NCI-H1930 (cell line): ENCODE data around the gene RPS15.
A peak's percentile ranks its signal among the peaks of the same experiment; 100 is the strongest.
"Not testable (repeated sequence)": the region's sequence is repeated elsewhere in the genome, so short reads cannot be mapped to it uniquely, and the experiment has no call there.

Experiments used
- DNase-seq, 2 experiments: peaks; one replicate each; lab custom pipeline; 2025; lab: John Stamatoyannopoulos, UW

Gene RPS15

DNA sequence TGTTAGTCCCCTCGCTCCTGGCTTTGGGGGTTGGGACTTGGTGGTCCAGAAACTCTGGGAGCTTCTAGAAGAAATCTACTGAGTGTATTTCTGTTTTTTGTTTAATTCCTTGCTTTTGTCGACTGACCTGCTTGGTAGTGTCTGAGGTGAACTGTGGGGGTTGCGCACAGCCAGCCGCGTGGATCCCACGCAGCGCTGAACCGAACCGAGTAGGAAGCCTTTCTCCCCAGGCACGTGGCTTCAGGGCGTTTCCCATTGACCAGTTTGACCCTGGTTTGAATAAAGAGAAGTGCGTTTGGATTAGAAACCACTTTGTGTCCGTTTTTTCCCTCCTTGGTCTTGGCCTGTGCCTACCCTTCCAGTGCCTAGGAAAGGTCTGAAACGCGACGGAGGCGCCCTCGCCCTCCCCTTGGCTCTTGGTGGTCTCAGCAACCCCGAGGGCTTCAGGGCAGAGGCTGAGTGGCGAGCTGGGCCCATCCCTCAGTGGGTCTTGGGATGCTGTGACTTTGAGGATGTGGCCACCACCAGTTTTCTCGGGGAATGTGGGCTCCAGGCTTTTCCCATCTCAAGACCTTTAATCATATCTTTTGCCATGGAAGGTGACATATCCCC lies 2.7 kb upstream of the RPS15 start:
- no peak for DNase-seq

- no peak for DNase-seq
Measured at GRCh38 chr19:1437609-1438008, 587 bp upstream of the RPS15 start.

DNA sequence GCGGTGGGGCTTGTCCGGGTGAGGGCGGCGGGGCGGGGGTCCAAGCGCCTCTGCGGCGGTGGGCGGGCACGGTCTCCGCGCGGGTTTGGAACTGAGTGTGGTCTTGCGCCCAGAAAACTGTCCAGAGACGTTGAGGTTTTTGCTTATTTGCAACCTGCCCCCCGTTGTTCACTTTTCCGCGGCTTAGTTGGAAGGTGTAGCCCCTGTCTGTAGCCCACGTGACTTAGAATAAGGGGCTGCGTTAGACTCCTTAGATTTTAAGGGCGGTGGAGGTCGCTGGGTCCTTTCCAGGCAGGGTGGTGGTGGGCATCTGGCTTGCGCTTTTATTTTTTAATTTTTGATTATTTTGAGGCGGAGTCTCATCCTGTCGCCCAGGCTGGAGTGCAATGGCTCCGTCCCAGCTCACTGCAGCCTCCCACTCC lies 748 bp downstream of the RPS15 start:
- DNase-seq, result no peak

DNA sequence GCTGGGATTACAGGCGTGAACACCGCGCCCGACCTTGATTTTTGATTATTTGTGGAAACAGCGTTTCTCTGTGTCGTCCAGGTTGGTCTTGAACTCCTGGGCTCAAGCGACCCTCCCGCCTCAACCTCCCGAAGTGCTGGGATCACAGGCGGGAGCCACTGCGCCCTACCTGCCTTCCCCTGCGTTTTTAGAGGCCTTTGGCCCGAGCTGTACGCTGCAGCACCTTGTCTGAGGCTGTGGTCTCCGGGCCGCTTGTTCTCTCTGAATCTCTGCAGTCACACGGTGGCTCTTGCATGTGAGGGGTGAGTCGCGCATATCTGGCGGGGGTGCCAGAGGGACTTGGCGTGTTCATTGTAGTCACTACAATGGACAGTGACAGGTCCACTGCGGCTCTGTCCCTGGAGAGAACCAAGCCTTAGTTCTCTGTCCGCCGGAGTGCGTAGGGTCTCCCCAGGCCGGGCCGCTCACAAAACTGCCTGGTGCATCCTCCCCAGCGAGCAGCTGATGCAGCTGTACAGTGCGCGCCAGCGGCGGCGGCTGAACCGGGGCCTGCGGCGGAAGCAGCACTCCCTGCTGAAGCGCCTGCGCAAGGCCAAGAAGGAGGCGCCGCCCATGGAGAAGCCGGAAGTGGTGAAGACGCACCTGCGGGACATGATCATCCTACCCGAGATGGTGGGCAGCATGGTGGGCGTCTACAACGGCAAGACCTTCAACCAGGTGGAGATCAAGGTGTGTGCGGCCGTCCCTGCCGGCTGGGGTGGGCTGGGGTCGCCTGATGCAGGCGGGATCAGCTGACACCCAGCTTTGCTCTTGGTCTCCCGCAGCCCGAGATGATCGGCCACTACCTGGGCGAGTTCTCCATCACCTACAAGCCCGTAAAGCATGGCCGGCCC lies 1.6 kb downstream of the RPS15 start:
- DNase-seq, result not testable (repeated sequence)

GRCh38 chr19:1440418-1440801 lies 2.2 kb downstream of the RPS15 start:
- no peak for DNase-seq

DNA sequence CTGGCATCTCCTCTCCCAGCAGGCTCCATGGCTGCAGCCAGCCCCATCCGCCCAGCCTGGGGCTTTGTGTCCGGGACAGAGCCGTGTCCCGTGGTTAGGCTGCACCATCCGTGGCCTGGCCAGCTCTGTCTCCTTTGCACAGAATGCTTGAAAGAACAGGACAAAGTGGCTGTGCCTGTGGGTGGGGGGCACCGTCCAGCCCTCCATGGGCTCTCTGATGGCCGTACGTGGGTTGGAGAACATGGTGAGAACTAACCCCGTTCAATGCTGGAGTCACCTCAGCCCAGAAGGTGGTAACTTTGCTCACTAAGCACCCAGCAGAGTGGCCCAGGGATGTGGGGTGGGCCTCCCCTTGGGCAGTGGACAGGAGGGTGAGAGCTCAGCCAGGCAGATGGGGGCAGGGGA lies 2.8 kb downstream of the RPS15 start:
- no peak for DNase-seq

DNA sequence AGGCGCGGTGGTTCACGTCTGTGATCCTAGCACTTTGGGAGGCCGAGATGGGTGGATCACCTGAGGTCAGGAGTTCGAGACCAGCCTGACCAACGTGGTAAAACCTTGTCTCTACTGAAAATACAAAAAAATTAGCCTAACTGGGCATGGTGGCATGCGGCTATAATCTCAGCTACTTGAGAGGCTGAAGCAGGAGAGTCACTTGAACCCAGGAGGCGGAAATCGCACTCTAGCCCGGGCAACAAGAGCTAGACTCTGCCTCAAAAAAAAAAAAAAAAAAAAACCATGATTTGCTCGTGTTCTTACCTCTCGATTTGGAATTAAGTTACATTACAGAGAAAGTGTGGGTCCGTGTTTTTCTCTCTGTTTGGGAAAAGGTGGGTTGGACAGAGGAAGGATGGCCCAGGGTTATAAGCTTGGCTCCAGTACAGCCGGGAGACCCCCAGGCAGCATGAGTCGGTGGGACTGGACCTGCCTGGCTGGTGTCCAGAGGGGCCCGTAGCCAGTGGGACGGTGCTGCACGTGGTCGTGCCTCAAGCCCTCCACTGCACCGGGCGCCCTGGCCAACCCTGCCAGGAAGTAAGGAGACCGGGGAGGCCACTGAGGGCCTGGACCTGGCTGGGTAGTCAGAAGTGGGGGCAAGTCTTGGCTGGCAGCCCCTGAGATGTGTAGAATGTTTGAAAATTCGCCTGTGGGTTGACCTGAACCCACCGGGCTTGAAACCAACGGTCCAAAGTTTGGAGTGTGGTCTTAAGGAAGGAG lies 3.7 kb downstream of the RPS15 start:
- no peak for DNase-seq

DNA sequence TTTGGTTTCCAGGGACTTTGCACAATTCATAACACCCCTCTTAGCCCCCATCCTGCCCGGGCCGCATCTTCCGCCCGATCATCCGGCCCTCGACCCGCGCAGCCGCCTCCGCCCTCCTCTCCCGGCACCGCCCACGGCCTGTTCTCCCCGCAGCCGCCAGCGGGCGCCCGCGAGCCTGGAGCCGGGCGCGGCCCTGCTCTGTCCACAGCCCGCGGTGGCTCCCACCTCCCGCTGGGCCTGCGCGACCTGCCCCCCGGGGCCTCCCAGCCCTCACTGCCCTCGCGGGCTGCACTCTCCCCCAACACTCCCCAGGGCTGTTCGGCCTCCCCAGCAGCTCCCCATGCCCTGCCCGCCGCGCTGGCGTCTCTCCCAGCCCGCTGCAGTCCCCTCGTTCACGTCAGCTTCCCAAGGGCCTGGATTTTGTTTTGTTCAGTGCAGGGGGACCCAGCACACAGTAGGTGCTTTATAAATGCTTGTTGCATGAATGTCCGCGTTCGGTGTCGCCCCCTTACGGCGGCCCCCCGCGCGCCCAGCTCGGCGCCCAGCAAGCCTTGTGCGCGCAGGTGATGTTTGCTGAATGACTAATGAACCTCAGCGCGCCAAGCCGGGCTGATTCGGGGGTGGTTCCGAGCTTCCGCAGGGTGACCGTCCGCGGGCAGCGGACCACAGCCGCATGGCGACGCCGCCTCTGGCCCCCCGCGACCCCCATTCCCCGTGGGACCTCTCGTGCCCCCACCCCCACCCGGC lies 7.2 kb downstream of the RPS15 start:
- peak in 1 of 2 experiments; percentile 61 for DNase-seq

GRCh38 chr19:1445932-1446712 lies 7.9 kb downstream of the RPS15 start:
- DNase-seq, result peak in 1 of 2 experiments; percentile 73

DNA sequence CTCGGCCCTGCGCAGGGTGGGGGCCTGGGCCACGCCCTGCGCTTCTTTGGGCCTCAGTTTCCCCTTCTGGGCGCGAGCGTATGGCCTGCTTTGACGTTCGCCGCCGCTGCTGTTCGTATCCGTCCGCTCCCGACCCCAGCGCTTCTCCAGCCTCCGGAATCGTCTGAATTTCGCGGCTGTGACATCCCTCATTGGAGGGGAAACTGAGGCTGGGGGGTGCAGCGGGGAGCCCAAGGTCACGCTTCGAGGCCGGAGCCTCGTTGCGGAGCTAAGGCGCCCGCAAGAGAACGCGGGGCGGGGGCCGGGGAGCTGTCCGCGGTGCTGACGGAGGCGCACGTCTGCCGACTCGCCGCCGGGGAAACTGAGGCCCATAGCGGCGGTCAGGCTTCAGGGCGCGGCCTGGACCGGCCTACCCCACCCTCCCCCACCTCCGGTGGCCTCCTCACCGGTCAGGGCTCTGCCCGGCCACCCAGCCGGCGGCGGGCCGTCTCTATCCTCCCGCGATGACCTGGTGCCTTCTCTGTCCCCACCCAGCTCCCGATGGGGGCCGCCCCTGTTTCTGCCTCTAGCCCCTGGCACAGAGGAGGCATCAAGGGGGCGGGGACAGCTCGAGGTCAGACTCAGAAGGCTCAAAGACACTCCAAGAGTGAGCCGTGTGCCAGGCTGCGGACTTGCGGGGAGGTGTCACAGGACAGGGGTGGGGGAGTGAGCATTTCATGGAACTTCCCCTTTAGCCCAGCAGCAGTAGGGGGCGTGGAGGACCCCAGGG lies 8.7 kb downstream of the RPS15 start:
- DNase-seq, result peak; percentile 23 to 44

DNA sequence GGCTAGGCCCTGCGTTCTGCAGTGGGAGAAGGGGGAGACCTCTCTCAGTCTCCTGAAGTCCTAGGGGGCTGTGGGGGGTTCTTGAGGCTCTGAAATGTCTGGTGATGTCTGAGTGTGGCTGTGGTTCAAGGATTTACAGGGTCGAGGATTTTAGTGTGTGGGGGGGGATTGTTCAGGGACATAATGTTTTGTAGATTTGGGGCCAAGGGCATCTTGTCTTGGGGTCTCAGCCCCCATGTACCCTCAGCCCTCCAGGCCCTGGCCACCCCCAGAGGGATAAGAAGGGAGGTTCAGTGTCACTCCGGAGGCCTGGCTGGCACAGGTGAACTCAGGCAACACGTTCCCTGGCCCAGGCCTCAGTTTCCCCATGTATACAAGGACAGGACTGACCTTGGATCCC lies 9.3 kb downstream of the RPS15 start:
- no peak for DNase-seq

- DNase-seq, result no peak
Measured at GRCh38 chr19:1447944-1448343, 9.7 kb downstream of the RPS15 start.

GRCh38 chr19:1449467-1450442 lies 11.6 kb downstream of the RPS15 start, which contains the start of gene APC2:
TSS of gene APC2 (plus strand) at chr19:1450121. CDS start at chr19:1453002, 2,881 bp downstream.
- DNase-seq, result peak; percentile 81 to 89

GRCh38 chr19:1450735-1451731 lies 12.8 kb downstream of the RPS15 start:
- no peak for DNase-seq

- DNase-seq, result no peak
Measured at GRCh38 chr19:1451916-1452801, 14.0 kb downstream of the RPS15 start.

- DNase-seq, result no peak
Measured at GRCh38 chr19:1452802-1453524, 14.8 kb downstream of the RPS15 start.
